HepG2 (cell line): ENCODE data around the gene QRFP. TPM values are rescaled to one million over a fixed set of nuclear protein-coding genes. Genes with fewer than 3 reads are reported as not detected.

Experiments
- ATAC-seq: fragments of 200-7000 bp; cut with Tn5 transposase; 3 replicates; pipeline ENCODE4 v1.9.1; 2020; ENCODE audit warnings: mild to moderate bottlenecking, moderate library complexity
- BruUV-seq: library from RNA; stranded (reverse); fragments of 400-500 nt; replicated peaks from 2 replicates; lab custom pipeline; 2021; lab: Mats Ljungman, UMichigan
- CTCF ChIA-PET: fragments of 300-600 bp; formaldehyde crosslinking; extraction: SDS; loops from one replicate; lab custom pipeline; 2021; ENCODE audit warnings: low total read pairs, inconsistent platforms, low intra/inter-chr PET ratio; lab: Yijun Ruan, JAX
- POLR2A ChIA-PET: fragments of 350-600 bp; sonication (Branson Sonifier 250); formaldehyde crosslinking; loops from one replicate; lab custom pipeline; 2020; ENCODE audit warnings: antibody characterized with exemption, inconsistent platforms; lab: Yijun Ruan, JAX
- DNase-seq: peaks from one replicate; pipeline ENCODE4 v3.0.0-alpha.2; 2015; ENCODE audit warnings: low spot score
- FAIRE-seq: peaks from 3 replicates; lab custom pipeline; 2011; peaks lifted over from hg19 to GRCh38; lab: Jason Lieb, UNC
- H2AFZ ChIP-seq: one replicate; pipeline ENCODE4 v1.6.1; 2011; ENCODE audit warnings: low read length, inconsistent platforms
- H3K27ac ChIP-seq: fragments of 300-600 bp; 3 replicates; pipeline ENCODE4 v1.8.0; 2011; ENCODE audit warnings: mixed run types, mild to moderate bottlenecking, mixed read lengths, low read length, inconsistent platforms; ENCODE audit not compliant: insufficient read depth; ENCODE audit errors: extremely low read length
- H3K27me3 ChIP-seq, 2 experiments: fragments of 200-600 bp in 1 of 2; 2 replicates in 1 of 2; 3 replicates in 1 of 2; pipeline versions ENCODE4 v1.6.0 to v1.8.0; 2011; ENCODE audit warnings: low read length in 2 of 2, mild to moderate bottlenecking in 2 of 2, moderate library complexity in 2 of 2, inconsistent platforms in 1 of 2; ENCODE audit not compliant: insufficient read depth in 2 of 2, control insufficient read depth in 1 of 2
- H3K36me3 ChIP-seq, 2 experiments: fragments of 200-600 bp in 1 of 2; replicated peaks in 1 of 2; 2 replicates in 1 of 2; 3 replicates in 1 of 2; pipeline versions ENCODE4 v1.5.1 to v1.8.0; 2011; ENCODE audit warnings: low read length in 2 of 2, inconsistent platforms in 1 of 2; ENCODE audit not compliant: insufficient read depth in 2 of 2, control insufficient read depth in 1 of 2
- H3K4me1 ChIP-seq: 2 replicates; pipeline ENCODE4 v1.5.1; 2012; ENCODE audit warnings: low read length, inconsistent platforms; ENCODE audit not compliant: insufficient read depth
- H3K4me2 ChIP-seq: 2 replicates; pipeline ENCODE4 v1.6.0; 2011; ENCODE audit warnings: low read depth, low read length, inconsistent platforms
- H3K4me3 ChIP-seq, 3 experiments: fragments of 200-600 bp in 1 of 3; sonication (generic), shearing (Covaris generic) in 1 of 3; replicated peaks in 1 of 3; 2 replicates each; pipeline ENCODE4 v1.5.1; 2011 to 2016; ENCODE audit warnings: low read length in 3 of 3, inconsistent platforms in 2 of 3, low read depth in 2 of 3, mild to moderate bottlenecking in 2 of 3, control low read depth in 1 of 3, mixed read lengths in 1 of 3; ENCODE audit not compliant: insufficient read depth in 1 of 3
- H3K79me2 ChIP-seq: one replicate; pipeline ENCODE4 v1.6.1; 2011; ENCODE audit warnings: low read length, inconsistent platforms; ENCODE audit not compliant: insufficient read depth
- H3K9ac ChIP-seq: 2 replicates; pipeline ENCODE4 v1.6.0; 2011; ENCODE audit warnings: mild to moderate bottlenecking, low read depth, low read length, inconsistent platforms; ENCODE audit not compliant: insufficient read depth
- H3K9me3 ChIP-seq: 2 replicates; pipeline ENCODE4 v1.5.1; 2012; ENCODE audit warnings: mild to moderate bottlenecking, low read length
- H4K20me1 ChIP-seq: 2 replicates; pipeline ENCODE4 v1.6.0; 2011; ENCODE audit warnings: inconsistent platforms, mild to moderate bottlenecking, low read length, moderate library complexity; ENCODE audit not compliant: insufficient read depth
- ESRRA ChIP-seq: sonication (generic); formaldehyde crosslinking; IDR thresholded peaks from 2 replicates; pipeline ENCODE4 v1.5.1; 2020; ENCODE audit warnings: mild to moderate bottlenecking, low read depth, missing genetic modification reagents
- MAFF ChIP-seq: IDR thresholded peaks from 2 replicates; pipeline ENCODE4 v1.6.1; 2011; ENCODE audit warnings: low read depth, low read length, improper control_type of control experiment
- MAFK ChIP-seq, 2 experiments: IDR thresholded peaks in 1 of 2; conservative IDR thresholded peaks in 1 of 2; 2 replicates each; pipeline ENCODE4 v1.6.1; 2011; ENCODE audit warnings: improper control_type of control experiment in 2 of 2, low read length in 2 of 2
- ZNF816 ChIP-seq: sonication (generic); formaldehyde crosslinking; IDR thresholded peaks from 2 replicates; pipeline ENCODE4 v1.8.0; 2022; ENCODE audit warnings: missing genetic modification reagents, mild to moderate bottlenecking, borderline replicate concordance
- WGBS: methylation state at CpG from one replicate; pipeline ENCODE4 v1.1.6; 2017; ENCODE audit warnings: low lambda C conversion rate; 5-methylcytosine and 5-hydroxymethylcytosine counted together
- in situ Hi-C: cut with HindIII; loops from 2 replicates; pipeline ENCODE4 v1.10.0; 2017; ENCODE audit warnings: low pct_unique_long_range_greater_than_20kb; ENCODE audit not compliant: extremely low pct_ligation_motif_present
- intact Hi-C: fragments of 100-400 bp; cut with micrococcal nuclease; formaldehyde crosslinking; loops from one replicate; pipeline ENCODE4 v1.10.0; 2022; ENCODE audit not compliant: unreplicated experiment
- polyA plus RNA-seq, 8 experiments: library from polyadenylated mRNA; depleted of rRNA in 3 of 8; stranded (reverse) in 7 of 8; unstranded in 1 of 8; fragments of >200 nt; fragmentation: Illumina TruSeq in 4 of 8; extraction: Trizol in 4 of 8; gene quantifications; 2 replicates each; pipeline versions ENCODE4 v1.2.1 to v1.2.3, GENCODE V29; 2011 to 2016; ENCODE audit warnings: low read depth in 4 of 8, missing spikeins in 1 of 8, mixed read lengths in 1 of 8; ENCODE audit not compliant: insufficient read depth in 1 of 8
- total RNA-seq, 5 experiments: library from RNA; depleted of rRNA; stranded (reverse); fragments of >200 nt; fragmentation: Illumina TruSeq; extraction: Trizol; gene quantifications; 2 replicates each; pipeline ENCODE4 v1.2.3, GENCODE V29; 2016; ENCODE audit warnings: low read depth in 1 of 5

Gene QRFP
- total and polyA plus RNA-seq, 2 of the 13 experiments (the other 11 are each of a cell fraction or from before 2014, with no cell fraction given), result not detected

DNA sequence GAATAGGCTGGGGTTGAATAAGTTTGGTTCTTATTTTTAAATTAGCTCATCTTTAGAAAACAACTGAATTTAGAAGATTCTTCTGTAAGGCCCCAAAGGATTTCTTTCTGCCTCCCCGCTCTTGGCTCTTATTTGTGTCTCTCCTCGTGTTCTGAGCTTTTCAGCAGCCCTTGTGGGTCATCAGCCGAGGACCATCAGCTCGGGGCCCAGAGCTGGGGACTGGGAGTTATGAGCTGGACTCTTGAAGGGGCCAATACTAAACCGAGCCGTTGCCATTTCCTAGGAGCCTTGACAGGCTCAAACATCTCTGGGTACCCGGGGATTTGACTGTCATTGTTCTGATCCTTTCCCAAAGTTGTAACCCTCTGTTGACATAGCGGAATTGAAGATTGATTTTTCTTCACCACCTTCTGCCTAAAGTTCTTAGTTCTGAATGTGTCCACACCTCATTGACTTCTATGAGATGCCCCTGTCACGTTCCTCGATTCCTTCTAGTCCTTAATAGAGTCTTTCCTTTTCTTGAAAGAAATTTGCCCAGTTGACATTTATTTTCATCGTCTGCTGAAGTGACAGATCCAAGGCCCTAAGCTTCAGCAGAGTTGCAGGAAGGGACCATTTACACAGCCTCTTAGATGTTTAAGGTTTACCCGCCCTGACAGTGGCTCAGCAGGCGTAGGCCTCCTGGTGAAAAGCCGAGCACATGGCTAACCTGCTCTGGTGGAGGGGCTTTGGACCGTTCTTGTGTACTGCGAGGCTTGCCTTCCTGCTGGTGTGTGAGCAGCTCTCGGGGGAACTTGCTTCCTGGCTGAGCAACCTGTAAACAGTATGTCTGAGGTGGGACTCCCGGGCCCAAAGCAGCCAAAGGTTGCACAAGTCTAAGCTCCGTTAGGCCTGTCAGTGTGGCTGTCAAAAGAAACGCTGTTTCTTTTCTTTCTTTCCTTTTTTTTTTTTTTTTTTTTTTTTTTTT is 37.6 kb downstream of the QRFP start:
- H3K27ac ChIP-seq, result no peak overlapping the region
- H4K20me1 ChIP-seq, result peaks cover 6% of the 10 kb centered on the region; the same call in 1 of the 2 replicates
- ChIA-PET POLR2A (no interaction called here), CTCF (no interaction called here)
- no TSS peak for BruUV-seq
- H3K79me2 ChIP-seq, result no peaks in the 10 kb centered on the region
- H3K9ac ChIP-seq, result no peak overlapping the region
- FAIRE-seq (no peak), DNase-seq (no peak), ATAC-seq (no peak)
- H3K36me3 ChIP-seq, result peaks cover 26 to 80% of the 10 kb centered on the region in 2 experiments
- H3K9me3 ChIP-seq, result no peaks in the 10 kb centered on the region
- in situ Hi-C loops, result no loop called here
- TF ChIP-seq MAFF (peak; percentile 54; the same call in 1 of the 2 replicates), ZNF816 (CRISPR knock-in tag) (no peak), MAFK (conservative IDR thresholded peaks at IDR 0.05 in 1 of 2, IDR thresholded peaks at IDR 0.05 in 1 of 2; ENCODE audit: low read length in 2 of 2) (peak; percentile 33 to 41; a peak in 3 of 4 replicates)
- intact Hi-C loops, result no loop called here
- no peaks in the 10 kb centered on the region for H3K27me3 ChIP-seq
- WGBS, result 92% methylated on average over 19 of the region's 20 CpGs
- H2AFZ ChIP-seq, result no peak overlapping the region
- H3K4me2 ChIP-seq, result no peak overlapping the region
- H3K4me3 ChIP-seq, result no peak overlapping the region
- peaks cover 4% of the 10 kb centered on the region for H3K4me1 ChIP-seq

DNA sequence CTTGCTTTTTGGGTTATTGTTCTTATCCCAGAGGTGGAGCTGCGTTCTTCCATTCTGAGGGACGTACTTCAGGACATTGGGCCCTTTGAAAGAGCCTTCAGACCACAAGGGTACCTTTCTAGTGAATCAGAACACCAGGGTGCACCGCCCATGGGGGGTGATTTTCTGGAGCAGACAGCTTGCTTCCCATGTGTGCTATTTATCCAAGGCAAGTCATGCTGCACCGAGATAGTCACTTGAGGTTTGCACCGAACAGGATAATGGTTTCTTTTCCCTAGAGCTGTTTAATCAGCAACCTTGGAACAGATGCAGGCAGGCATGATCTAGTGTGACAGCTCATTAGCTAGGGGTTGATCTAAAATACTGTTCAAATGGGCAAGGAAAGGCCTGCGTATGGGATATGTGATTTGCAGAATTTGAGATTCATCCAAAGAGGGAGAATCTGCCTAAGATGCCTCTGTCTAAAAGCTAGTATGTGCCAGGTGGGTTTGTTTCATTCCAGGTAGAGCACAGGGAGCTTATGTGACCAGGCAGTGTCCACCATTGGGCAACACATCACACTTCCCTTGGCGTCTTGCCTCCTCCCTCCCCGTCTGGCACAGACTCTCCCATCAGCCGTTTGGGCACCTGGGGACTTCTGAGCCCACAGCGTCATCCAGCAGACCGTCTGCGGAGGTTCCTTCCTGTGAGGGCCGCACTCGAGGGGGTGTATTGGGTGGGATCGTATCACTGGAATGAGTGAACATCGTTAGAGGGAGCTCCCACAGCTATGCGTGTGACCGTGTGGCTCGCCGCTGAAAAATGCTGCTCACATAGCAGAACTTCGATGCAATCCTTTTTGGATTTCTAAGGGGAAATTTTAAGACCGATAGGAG is 38.5 kb downstream of the QRFP start:
- DNase-seq, result no peak
- Histone ChIP-seq H4K20me1 (peaks cover 4% of the 10 kb centered on the region; the same call in 1 of the 2 replicates), H3K36me3 (peaks cover 23 to 82% of the 10 kb centered on the region in 2 experiments), H3K9ac (no peak overlapping the region), H2AFZ (no peak overlapping the region)
- intact Hi-C loops, result no loop called here
- CTCF ChIA-PET, result no interaction called here
- in situ Hi-C loops, result no loop called here
- TF ChIP-seq ESRRA (CRISPR knock-in tag), result no peak
- TF ChIP-seq, all 625 proteins: peak for 0
- H3K27me3 ChIP-seq, result no peaks in the 10 kb centered on the region
- no peaks in the 10 kb centered on the region for H3K9me3 ChIP-seq
- H3K4me1 ChIP-seq, result no peaks in the 10 kb centered on the region
- FAIRE-seq (no peak), ATAC-seq (no peak)
- WGBS, result 95% methylated on average over 18 of the region's 22 CpGs
- no peaks in the 10 kb centered on the region for H3K79me2 ChIP-seq
- H3K4me3 ChIP-seq, result no peak overlapping the region
- H3K4me2 ChIP-seq, result no peak overlapping the region
- no TSS peak for BruUV-seq
- H3K27ac ChIP-seq, result no peak overlapping the region
- POLR2A ChIA-PET, result no interaction called here
